GM12891 (cell line): Measurements from ENCODE around the gene MUC2.

Experiments used
- DNase-seq: peaks from one replicate; pipeline ENCODE4 v3.0.0; 2011; ENCODE audit warnings: low spot score; ENCODE audit not compliant: insufficient read length
- FAIRE-seq: peaks from 2 replicates; lab custom pipeline; 2011; peaks lifted over from hg19 to GRCh38; lab: Jason Lieb, UNC
- PAX5 ChIP-seq: IDR thresholded peaks from 2 replicates; pipeline ENCODE4 v1.6.1; 2011; ENCODE audit warnings: low read length, moderate library complexity, mild to moderate bottlenecking; ENCODE audit not compliant: insufficient read depth, severe bottlenecking
- POLR2A ChIP-seq: IDR thresholded peaks from 2 replicates; pipeline ENCODE4 v1.6.1; 2011; ENCODE audit warnings: low read depth, low read length, control low read depth
- POLR2AphosphoS5 ChIP-seq: IDR thresholded peaks from 2 replicates; pipeline ENCODE4 v1.6.1; 2011; ENCODE audit warnings: low read depth, low read length, control low read depth
- POU2F2 ChIP-seq: IDR thresholded peaks from 2 replicates; pipeline ENCODE4 v1.6.1; 2011; ENCODE audit warnings: low read depth, mild to moderate bottlenecking, control low read depth, low read length, moderate library complexity
- SPI1 ChIP-seq: IDR thresholded peaks from 2 replicates; pipeline ENCODE4 v1.6.1; 2011; ENCODE audit warnings: low read depth, low read length, control low read depth
- TAF1 ChIP-seq: IDR thresholded peaks from 2 replicates; pipeline ENCODE4 v1.6.1; 2011; ENCODE audit warnings: low read depth, low read length, control low read depth

MUC2 gene

GRCh38 chr11:1105183-1105565 lies 30.5 kb downstream of the MUC2 start:
- DNase-seq: no peak
- FAIRE-seq: no peak
- TF ChIP-seq PAX5 (no peak), POLR2A (no peak), POU2F2 (no peak), POLR2AphosphoS5 (no peak)

- no peak for DNase-seq
- TF ChIP-seq TAF1: no peak
- no peak for TF ChIP-seq SPI1
- no peak for TF ChIP-seq POLR2A
- no peak for FAIRE-seq
Observed at GRCh38 chr11:1106387-1106786, 31.7 kb downstream of the MUC2 start.

- FAIRE-seq (no peak), DNase-seq (no peak)
- no peak for TF ChIP-seq POU2F2
- no peak for TF ChIP-seq POLR2A
- no peak for TF ChIP-seq POLR2AphosphoS5
Observed at GRCh38 chr11:1107316-1108245, 32.9 kb downstream of the MUC2 start.

GRCh38 chr11:1108246-1108900 lies 33.7 kb downstream of the MUC2 start:
- no peak for TF ChIP-seq POLR2A
- TF ChIP-seq TAF1: no peak
- no peak for TF ChIP-seq SPI1
- TF ChIP-seq POU2F2: no peak
- no peak for TF ChIP-seq PAX5
- TF ChIP-seq POLR2AphosphoS5: no peak
- FAIRE-seq (no peak), DNase-seq (no peak)

- no peak for DNase-seq
- no peak for FAIRE-seq
- TF ChIP-seq PAX5 (no peak), TAF1 (no peak), POLR2AphosphoS5 (no peak)
Observed at GRCh38 chr11:1109101-1109917, 34.6 kb downstream of the MUC2 start.

- DNase-seq (no peak), FAIRE-seq (no peak)
- TF ChIP-seq SPI1 (no peak), TAF1 (no peak), POLR2A (no peak), PAX5 (no peak), POLR2AphosphoS5 (no peak), POU2F2 (no peak)
Observed at GRCh38 chr11:1109918-1110705, 35.4 kb downstream of the MUC2 start.

- FAIRE-seq (no peak), DNase-seq (no peak)
- no peak for TF ChIP-seq TAF1
Observed at GRCh38 chr11:1111545-1112212, 37.0 kb downstream of the MUC2 start.

- no peak for FAIRE-seq
- TF ChIP-seq TAF1: no peak
- no peak for TF ChIP-seq SPI1
- TF ChIP-seq PAX5: no peak
- no peak for TF ChIP-seq POU2F2
- no peak for TF ChIP-seq POLR2AphosphoS5
- TF ChIP-seq POLR2A: no peak
- no peak for DNase-seq
Observed at GRCh38 chr11:1112351-1113191, 37.9 kb downstream of the MUC2 start.
